GM23338 (cell line): ENCODE measurements around the gene NAA20. TPM values are rescaled to one million over a fixed set of nuclear protein-coding genes. Genes with fewer than 3 reads are reported as not detected.

Experiments used
- ATAC-seq: fragments of 200-7000 bp; cut with Tn5 transposase; 3 replicates; pipeline ENCODE4 v1.9.1; 2020
- DNase-seq: peaks from one replicate; pipeline ENCODE4 v3.0.0-alpha.2; 2015; ENCODE audit warnings: low spot score
- H2AFZ ChIP-seq: fragments of 200-600 bp; sonication (generic); 2 replicates; pipeline ENCODE4 v1.8.0; 2016; ENCODE audit warnings: antibody characterized with exemption, mild to moderate bottlenecking, moderate library complexity
- H3F3A ChIP-seq: fragments of 200-600 bp; sonication (generic); replicated peaks from 2 replicates; pipeline ENCODE4 v1.8.0; 2017; ENCODE audit warnings: antibody characterized with exemption, mixed run types, low read depth
- H3K27ac ChIP-seq: fragments of 200-600 bp; sonication (generic); 2 replicates; pipeline ENCODE4 v1.6.1; 2016; ENCODE audit warnings: low read depth
- H3K27me3 ChIP-seq: fragments of 200-600 bp; sonication (generic); 2 replicates; pipeline ENCODE4 v1.8.0; 2016; ENCODE audit warnings: mild to moderate bottlenecking, mixed run types, moderate library complexity; ENCODE audit not compliant: insufficient read depth
- H3K36me3 ChIP-seq: fragments of 200-600 bp; sonication (generic); 2 replicates; pipeline ENCODE4 v1.8.0; 2016; ENCODE audit warnings: mild to moderate bottlenecking; ENCODE audit not compliant: insufficient read depth
- H3K4me1 ChIP-seq: fragments of 200-600 bp; sonication (generic); 2 replicates; pipeline ENCODE4 v1.8.0; 2016; ENCODE audit warnings: mild to moderate bottlenecking, moderate library complexity; ENCODE audit not compliant: insufficient read depth
- H3K4me2 ChIP-seq: fragments of 200-600 bp; sonication (generic); 2 replicates; pipeline ENCODE4 v1.7.1; 2017; ENCODE audit warnings: mixed run types
- H3K4me3 ChIP-seq: fragments of 200-600 bp; sonication (generic); 2 replicates; pipeline ENCODE4 v1.6.1; 2016; ENCODE audit warnings: mixed run types
- H3K79me2 ChIP-seq: fragments of 200-600 bp; sonication (generic); replicated peaks from 2 replicates; pipeline ENCODE4 v1.8.0; 2017; ENCODE audit warnings: mild to moderate bottlenecking; ENCODE audit not compliant: insufficient read depth
- H3K9me2 ChIP-seq: fragments of 200-600 bp; sonication (generic); 2 replicates; pipeline ENCODE4 v1.8.0; 2017; ENCODE audit not compliant: insufficient read depth
- H4K20me1 ChIP-seq: fragments of 200-600 bp; sonication (generic); replicated peaks from 2 replicates; pipeline ENCODE4 v1.8.0; 2017; ENCODE audit warnings: mild to moderate bottlenecking; ENCODE audit not compliant: insufficient read depth
- H3K27ac Mint-ChIP-seq: 2 replicates; pipeline ENCODE4 v1.8.0; 2020; ENCODE audit warnings: inconsistent platforms, mild to moderate bottlenecking, moderate library complexity, mixed read lengths
- H3K27me3 Mint-ChIP-seq: 3 replicates; pipeline ENCODE4 v1.8.0; 2022; ENCODE audit warnings: low read depth, mild to moderate bottlenecking, moderate library complexity, mixed read lengths, inconsistent platforms; ENCODE audit not compliant: insufficient read depth, poor library complexity
- H3K36me3 Mint-ChIP-seq: 3 replicates; pipeline ENCODE4 v1.8.0; 2021; ENCODE audit warnings: low read depth, mild to moderate bottlenecking, inconsistent platforms, moderate library complexity, mixed read lengths
- H3K4me1 Mint-ChIP-seq: 3 replicates; pipeline ENCODE4 v1.8.0; 2020; ENCODE audit warnings: mild to moderate bottlenecking, inconsistent platforms, mixed read lengths
- H3K4me3 Mint-ChIP-seq: 3 replicates; pipeline ENCODE4 v1.8.0; 2021; ENCODE audit warnings: moderate library complexity, mild to moderate bottlenecking, inconsistent platforms, mixed read lengths
- H3K9me3 Mint-ChIP-seq: 3 replicates; pipeline ENCODE4 v1.8.0; 2020; ENCODE audit warnings: moderate library complexity, mild to moderate bottlenecking, inconsistent platforms, mixed read lengths
- CREB1 ChIP-seq: fragments of 250-450 bp; sonication (Bioruptor Pico); IDR thresholded peaks from 2 replicates; pipeline ENCODE4 v1.5.0; 2020; ENCODE audit warnings: low read depth, mild to moderate bottlenecking, moderate library complexity
- CTCF ChIP-seq, 2 experiments: fragments of 200-600 bp in 1 of 2; sonication (generic) in 1 of 2; conservative IDR thresholded peaks; 2 replicates each; pipeline versions ENCODE4 v1.5.1 to v1.6.1; 2016 to 2017; ENCODE audit warnings: antibody characterized with exemption in 2 of 2, low read depth in 2 of 2, mild to moderate bottlenecking in 2 of 2, moderate library complexity in 1 of 2
- ETS1 ChIP-seq: IDR thresholded peaks from 2 replicates; pipeline ENCODE4 v1.6.1; 2016; ENCODE audit warnings: antibody characterized with exemption
- EZH2phosphoT487 ChIP-seq: fragments of 200-600 bp; sonication (generic); IDR thresholded peaks from one replicate; pipeline ENCODE4 v1.8.1; 2018; ENCODE audit warnings: antibody characterized with exemption; ENCODE audit not compliant: unreplicated experiment
- NANOG ChIP-seq: IDR thresholded peaks from 2 replicates; pipeline ENCODE4 v1.6.1; 2016; ENCODE audit warnings: antibody characterized with exemption, borderline replicate concordance
- STAT1 ChIP-seq: IDR thresholded peaks from one replicate; pipeline ENCODE4 v1.6.1; 2016; ENCODE audit warnings: antibody characterized with exemption; ENCODE audit not compliant: unreplicated experiment
- ZNF114 ChIP-seq: fragments of 250-450 bp; sonication (Bioruptor Pico); IDR thresholded peaks from 2 replicates; pipeline ENCODE4 v1.5.0; 2020; ENCODE audit warnings: mild to moderate bottlenecking, moderate library complexity
- ZNF331 ChIP-seq: fragments of 250-450 bp; sonication (Bioruptor Pico); IDR thresholded peaks from 2 replicates; pipeline ENCODE4 v1.5.0; 2020; ENCODE audit warnings: low read depth, mild to moderate bottlenecking, moderate library complexity
- polyA plus RNA-seq: library from polyadenylated mRNA; unstranded; fragments of >200 nt; fragmentation: Nextera tagmentation; extraction: Ambion mirVana; gene quantifications from 2 replicates; pipeline ENCODE4 v1.2.1, GENCODE V29; 2016
- total RNA-seq: library from RNA; depleted of rRNA; stranded (reverse); fragments of >200 nt; shearing (Covaris generic); gene quantifications from 2 replicates; pipeline ENCODE4 v1.2.3, GENCODE V29; 2014

NAA20 gene
- total and polyA plus RNA-seq, 2 experiments from 2014 or later: 28.7 to 117 TPM

DNA sequence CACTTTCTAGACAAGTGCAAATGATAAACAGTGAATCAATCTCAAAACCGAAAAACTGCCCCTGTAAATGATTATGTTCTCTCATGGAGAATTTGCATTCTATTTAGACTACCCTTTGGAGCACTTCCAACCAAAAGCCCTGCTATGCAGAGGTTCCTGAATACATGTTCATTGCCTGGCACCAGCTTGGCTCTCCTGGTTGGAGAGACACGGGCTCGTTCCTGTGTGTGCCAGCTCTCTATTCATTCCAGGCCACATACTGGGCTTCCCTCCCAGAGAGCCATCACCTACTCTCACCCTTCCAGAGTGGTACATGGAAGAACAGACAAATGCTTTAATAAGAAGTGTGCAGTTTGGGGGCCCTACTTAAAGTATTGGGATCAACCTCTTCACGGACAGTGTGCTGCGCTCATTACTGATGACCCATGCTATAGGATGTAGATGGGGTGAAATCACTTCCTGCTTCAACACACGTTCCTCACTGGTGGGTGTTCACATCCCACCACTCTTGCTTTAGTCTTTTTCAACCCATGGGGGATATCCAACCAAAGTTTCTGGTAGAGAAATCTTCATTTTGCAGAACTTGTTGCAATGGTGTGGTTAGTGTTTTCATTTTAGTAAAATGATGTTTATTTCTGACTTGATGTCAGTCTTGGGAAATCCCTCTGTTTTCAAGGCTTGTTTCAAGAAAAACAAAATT lies 38.5 kb upstream of the NAA20 start:
- H3K27ac ChIP-seq: no peak overlapping the region

GRCh38 chr20:19981031-19981451 lies 36.1 kb upstream of the NAA20 start:
- Histone ChIP-seq H3F3A (no peaks in the 10 kb centered on the region), H3K4me1 (no peaks in the 10 kb centered on the region), H3K4me3 (no peak overlapping the region), H2AFZ (no peak overlapping the region), H3K36me3 (no peaks in the 10 kb centered on the region), H4K20me1 (no peaks in the 10 kb centered on the region), H3K79me2 (no peaks in the 10 kb centered on the region), H3K4me2 (no peak overlapping the region), H3K27ac (no peak overlapping the region), H3K27me3 (no peaks in the 10 kb centered on the region), H3K9me2 (no peaks in the 10 kb centered on the region)
- Mint-ChIP-seq H3K36me3 (no peaks in the 10 kb centered on the region), H3K9me3 (no peaks in the 10 kb centered on the region), H3K27ac (no peak overlapping the region), H3K27me3 (peaks cover 1% of the 10 kb centered on the region), H3K4me3 (no peak overlapping the region), H3K4me1 (peaks cover 3% of the 10 kb centered on the region)
- no peak for TF ChIP-seq ZNF114 (CRISPR knock-in tag)
- no peak for TF ChIP-seq EZH2phosphoT487
- no peak for DNase-seq
- ATAC-seq: no peak

More for the DNA sequence above, 38.5 kb upstream of the NAA20 start:
- Mint-ChIP-seq H3K9me3 (no peaks in the 10 kb centered on the region), H3K27me3 (peaks cover 3% of the 10 kb centered on the region), H3K27ac (no peak overlapping the region), H3K4me1 (peaks cover 8% of the 10 kb centered on the region), H3K36me3 (no peaks in the 10 kb centered on the region), H3K4me3 (no peak overlapping the region)
- Histone ChIP-seq H3K9me2 (no peaks in the 10 kb centered on the region), H3K4me2 (no peak overlapping the region), H3K36me3 (no peaks in the 10 kb centered on the region), H3K27me3 (no peaks in the 10 kb centered on the region), H3K4me3 (no peak overlapping the region), H3K4me1 (no peaks in the 10 kb centered on the region), H4K20me1 (no peaks in the 10 kb centered on the region), H3K79me2 (no peaks in the 10 kb centered on the region), H3F3A (no peaks in the 10 kb centered on the region), H2AFZ (no peak overlapping the region)
- DNase-seq (no peak), ATAC-seq (no peak)
- TF ChIP-seq CTCF (conservative IDR thresholded peaks at IDR 0.05; ENCODE audit: low read depth in 2 of 2): no peak
- no peak for TF ChIP-seq STAT1

DNA sequence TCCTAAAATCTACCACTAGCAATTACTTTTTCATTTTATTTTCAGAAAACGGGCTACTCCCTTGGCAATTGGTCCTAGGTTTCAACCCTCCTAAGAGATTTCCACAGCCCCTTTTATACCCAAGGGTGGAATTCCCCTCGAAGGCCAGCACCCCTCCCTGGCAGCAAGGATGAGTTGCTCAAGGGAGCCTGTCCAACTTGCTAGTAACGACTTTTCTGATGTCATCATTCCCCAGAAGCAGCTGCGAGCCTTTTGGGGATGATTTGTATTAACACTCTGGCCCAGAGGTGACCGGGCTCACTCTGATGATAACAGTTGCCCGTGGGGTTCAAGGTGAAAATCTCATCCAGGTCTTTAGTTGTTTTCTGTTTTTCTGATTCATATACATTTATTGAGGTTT lies 30.7 kb upstream of the NAA20 start:
- Histone ChIP-seq H4K20me1 (no peaks in the 10 kb centered on the region), H2AFZ (no peak overlapping the region), H3K27ac (no peak overlapping the region), H3F3A (no peaks in the 10 kb centered on the region), H3K4me1 (no peaks in the 10 kb centered on the region), H3K27me3 (no peaks in the 10 kb centered on the region), H3K4me3 (no peak overlapping the region), H3K79me2 (no peaks in the 10 kb centered on the region), H3K4me2 (no peak overlapping the region), H3K36me3 (no peaks in the 10 kb centered on the region), H3K9me2 (no peaks in the 10 kb centered on the region)
- Mint-ChIP-seq H3K27ac (no peak overlapping the region), H3K4me3 (no peak overlapping the region), H3K4me1 (peaks cover 5% of the 10 kb centered on the region; the same call in 2 of the 3 replicates), H3K9me3 (no peaks in the 10 kb centered on the region), H3K27me3 (peaks cover 1% of the 10 kb centered on the region), H3K36me3 (no peaks in the 10 kb centered on the region)
- DNase-seq (no peak), ATAC-seq (no peak)
- TF ChIP-seq EZH2phosphoT487: no peak
- TF ChIP-seq ZNF331: no peak
- TF ChIP-seq CTCF (conservative IDR thresholded peaks at IDR 0.05; ENCODE audit: low read depth in 2 of 2): no peak
- TF ChIP-seq ETS1: no peak
- TF ChIP-seq NANOG: no peak
- no peak for TF ChIP-seq ZNF114 (CRISPR knock-in tag)
- no peak for TF ChIP-seq CREB1
